Measurements from ENCODE around the gene AMOTL2.

Gene AMOTL2

DNA sequence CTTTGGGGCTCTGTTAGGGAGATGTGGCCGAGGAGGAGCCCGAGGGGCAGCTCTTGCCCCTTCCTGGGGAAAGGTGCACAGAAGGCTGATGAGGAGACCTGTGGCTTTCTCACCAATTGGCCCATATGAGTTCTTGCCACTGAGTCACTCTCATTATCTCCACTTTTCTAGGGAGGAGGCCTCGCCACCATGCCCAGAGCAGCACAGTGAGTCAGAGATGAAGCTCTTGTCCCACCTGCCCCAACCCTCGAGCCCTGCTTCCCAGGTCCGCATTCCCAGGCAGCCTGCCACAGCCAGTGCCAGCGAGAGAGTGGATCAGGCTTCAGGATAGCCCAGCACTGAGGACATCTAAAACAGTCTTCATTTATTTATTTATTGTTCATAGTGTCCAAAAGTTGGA lies 53.5 kb downstream of the AMOTL2 start:
- H3F3A ChIP-seq (ENCODE audit: control insufficient read depth, insufficient read depth) = no peaks in the 10 kb centered on the region
- no peaks in the 10 kb centered on the region for H3K36me3 ChIP-seq (ENCODE audit: control insufficient read depth, low read length)
- H3K4me1 ChIP-seq (ENCODE audit: control insufficient read depth, low read length) = no peaks in the 10 kb centered on the region

GRCh38 chr3:134319931-134320330 lies 54.3 kb downstream of the AMOTL2 start:
- Histone ChIP-seq H3K4me2 (ENCODE audit: low read length) (no peak overlapping the region), H4K20me1 (ENCODE audit: control insufficient read depth, insufficient read depth, low read depth, low read length) (no peaks in the 10 kb centered on the region), H3K27me3 (ENCODE audit: control insufficient read depth, low read length) (0 out of 2 replicates have a peak, but pooled peaks cover 9% of the 10 kb centered on the region), H3K9me3 (ENCODE audit: control insufficient read depth, insufficient read depth, low read length) (no peaks in the 10 kb centered on the region), H3K4me3 (ENCODE audit: low read length) (no peak overlapping the region), H3K79me2 (ENCODE audit: control insufficient read depth, low read length) (no peaks in the 10 kb centered on the region), H3K36me3 (ENCODE audit: control insufficient read depth, low read length) (no peaks in the 10 kb centered on the region), H3K27ac (ENCODE audit: low read depth, low read length) (no peak overlapping the region), H3F3A (ENCODE audit: control insufficient read depth, insufficient read depth) (no peaks in the 10 kb centered on the region), H3K9me2 (replicated peaks; ENCODE audit: control insufficient read depth, low read length) (no peaks in the 10 kb centered on the region), H3K4me1 (ENCODE audit: control insufficient read depth, low read length) (no peaks in the 10 kb centered on the region)
- no peak for TF ChIP-seq EZH2phosphoT487 (IDR thresholded peaks at IDR 0.05; ENCODE audit: borderline replicate concordance, low read length)
- TF ChIP-seq, protein P1, sequence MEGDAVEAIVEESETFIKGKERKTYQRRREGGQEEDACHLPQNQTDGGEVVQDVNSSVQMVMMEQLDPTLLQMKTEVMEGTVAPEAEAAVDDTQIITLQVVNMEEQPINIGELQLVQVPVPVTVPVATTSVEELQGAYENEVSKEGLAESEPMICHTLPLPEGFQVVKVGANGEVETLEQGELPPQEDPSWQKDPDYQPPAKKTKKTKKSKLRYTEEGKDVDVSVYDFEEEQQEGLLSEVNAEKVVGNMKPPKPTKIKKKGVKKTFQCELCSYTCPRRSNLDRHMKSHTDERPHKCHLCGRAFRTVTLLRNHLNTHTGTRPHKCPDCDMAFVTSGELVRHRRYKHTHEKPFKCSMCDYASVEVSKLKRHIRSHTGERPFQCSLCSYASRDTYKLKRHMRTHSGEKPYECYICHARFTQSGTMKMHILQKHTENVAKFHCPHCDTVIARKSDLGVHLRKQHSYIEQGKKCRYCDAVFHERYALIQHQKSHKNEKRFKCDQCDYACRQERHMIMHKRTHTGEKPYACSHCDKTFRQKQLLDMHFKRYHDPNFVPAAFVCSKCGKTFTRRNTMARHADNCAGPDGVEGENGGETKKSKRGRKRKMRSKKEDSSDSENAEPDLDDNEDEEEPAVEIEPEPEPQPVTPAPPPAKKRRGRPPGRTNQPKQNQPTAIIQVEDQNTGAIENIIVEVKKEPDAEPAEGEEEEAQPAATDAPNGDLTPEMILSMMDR (IDR thresholded peaks at IDR 0.05; ENCODE audit: low read depth, low read length, poor library complexity, severe bottlenecking) = no peak

More for the DNA sequence above, 53.5 kb downstream of the AMOTL2 start:
- no peak overlapping the region for H3K27ac ChIP-seq (ENCODE audit: low read depth, low read length)
- H3K9me2 ChIP-seq (replicated peaks; ENCODE audit: control insufficient read depth, low read length) = no peaks in the 10 kb centered on the region
- 0 out of 2 replicates have a peak, but pooled peaks cover 11% of the 10 kb centered on the region for H3K27me3 ChIP-seq (ENCODE audit: control insufficient read depth, low read length)
- H4K20me1 ChIP-seq (ENCODE audit: control insufficient read depth, insufficient read depth, low read depth, low read length) = no peaks in the 10 kb centered on the region
- H3K79me2 ChIP-seq (ENCODE audit: control insufficient read depth, low read length) = no peaks in the 10 kb centered on the region
- no peaks in the 10 kb centered on the region for H3K9me3 ChIP-seq (ENCODE audit: control insufficient read depth, insufficient read depth, low read length)
- TF ChIP-seq, protein P1 (IDR thresholded peaks at IDR 0.05; ENCODE audit: low read depth, low read length, poor library complexity, severe bottlenecking) = no peak
- no peak for TF ChIP-seq EZH2phosphoT487 (IDR thresholded peaks at IDR 0.05; ENCODE audit: borderline replicate concordance, low read length)
- H3K4me2 ChIP-seq (ENCODE audit: low read length) = no peak overlapping the region
- H3K4me3 ChIP-seq (ENCODE audit: low read length) = no peak overlapping the region

DNA sequence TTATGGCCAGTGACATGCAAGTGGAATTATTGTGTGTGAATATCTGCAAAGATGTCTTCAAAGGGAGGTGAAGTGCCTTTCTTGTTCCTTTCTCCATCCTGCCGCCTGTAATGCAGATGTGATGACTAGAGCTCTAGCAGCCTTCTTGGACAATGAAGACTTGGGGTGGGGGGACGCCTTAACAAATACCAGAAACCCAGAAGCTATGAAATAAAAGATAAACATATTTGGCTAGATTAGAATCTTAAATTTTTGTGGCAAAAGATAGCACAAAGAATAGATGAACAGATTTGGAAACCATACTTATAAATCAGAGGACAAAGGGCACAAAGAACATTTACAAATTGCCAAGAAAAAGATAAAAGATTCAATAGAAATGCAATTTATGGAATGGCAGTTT lies 56.1 kb downstream of the AMOTL2 start:
- Histone ChIP-seq H3K79me2 (ENCODE audit: control insufficient read depth, low read length) (no peaks in the 10 kb centered on the region), H3K9me2 (replicated peaks; ENCODE audit: control insufficient read depth, low read length) (no peaks in the 10 kb centered on the region), H3K4me1 (ENCODE audit: control insufficient read depth, low read length) (no peaks in the 10 kb centered on the region), H3K4me3 (ENCODE audit: low read length) (no peak overlapping the region), H3K36me3 (ENCODE audit: control insufficient read depth, low read length) (no peaks in the 10 kb centered on the region), H3K27me3 (ENCODE audit: control insufficient read depth, low read length) (0 out of 2 replicates have a peak, but pooled peaks cover 6% of the 10 kb centered on the region), H4K20me1 (ENCODE audit: control insufficient read depth, insufficient read depth, low read depth, low read length) (no peaks in the 10 kb centered on the region), H3K9me3 (ENCODE audit: control insufficient read depth, insufficient read depth, low read length) (no peaks in the 10 kb centered on the region), H3K27ac (ENCODE audit: low read depth, low read length) (no peak overlapping the region), H3K4me2 (ENCODE audit: low read length) (no peak overlapping the region), H3F3A (ENCODE audit: control insufficient read depth, insufficient read depth) (no peaks in the 10 kb centered on the region)
- TF ChIP-seq, protein P1 (IDR thresholded peaks at IDR 0.05; ENCODE audit: low read depth, low read length, poor library complexity, severe bottlenecking) = no peak
- no peak for TF ChIP-seq EZH2phosphoT487 (IDR thresholded peaks at IDR 0.05; ENCODE audit: borderline replicate concordance, low read length)

Measured in DOHH2 (cell line).